HG02798 (cell line): ENCODE results near the gene FAM162A.

Experiments used
- ATAC-seq: cut with Tn5 transposase; IDR thresholded peaks from one replicate; pipeline ENCODE4 v1.9.1; 2021; ENCODE audit warnings: mild to moderate bottlenecking; ENCODE audit not compliant: unreplicated experiment, poor library complexity

FAM162A gene

GRCh38 chr3:122382888-122383666, 905 bp upstream of the FAM162A start, which contains the start of gene MIX23:
TSS of gene MIX23 (minus strand) at chr3:122383231. CDS start at chr3:122383224, 7 bp downstream.
- peak; percentile 50 for ATAC-seq

- ATAC-seq, result no peak
Measured at GRCh38 chr3:122387709-122388108, 3.7 kb downstream of the FAM162A start.

DNA sequence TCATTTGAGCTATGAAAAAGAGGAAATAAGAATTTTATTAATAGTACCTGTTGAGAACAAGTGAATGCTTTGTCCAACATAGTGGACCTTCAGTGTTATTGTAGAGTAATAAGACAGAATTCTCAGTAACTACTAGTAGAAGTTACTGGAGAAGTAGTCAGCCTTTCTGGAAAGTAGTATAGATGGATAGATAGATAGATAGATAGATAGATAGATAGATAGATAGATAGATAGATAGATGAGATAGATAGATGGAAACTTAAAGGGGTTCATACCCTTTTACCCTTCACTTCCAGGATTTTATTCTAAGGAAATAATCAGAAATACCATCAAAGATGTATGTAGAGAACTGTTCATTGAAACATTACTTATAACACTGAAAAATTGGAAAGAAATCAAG, 5.2 kb downstream of the FAM162A start:
- no peak for ATAC-seq

DNA sequence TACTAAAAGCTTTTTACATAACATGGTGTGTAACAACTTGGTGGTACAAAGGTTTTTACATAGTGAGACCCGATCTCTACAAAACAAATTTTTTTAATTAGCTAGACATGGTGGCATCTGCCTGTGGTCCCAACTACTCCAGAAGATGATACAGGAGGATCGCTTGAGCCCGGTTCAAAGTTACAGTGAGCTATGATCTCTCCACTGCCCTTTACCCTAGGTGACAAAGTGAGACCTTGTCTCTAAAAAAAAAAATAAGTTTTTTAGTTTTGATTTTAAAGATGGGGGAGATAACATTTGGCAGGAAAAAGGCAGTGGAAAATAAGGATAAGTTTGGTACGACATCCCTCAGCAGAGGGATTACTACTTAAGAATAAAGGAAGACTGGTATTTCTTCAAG, 5.9 kb downstream of the FAM162A start:
- no peak for ATAC-seq

GRCh38 chr3:122390665-122391064, 6.7 kb downstream of the FAM162A start:
- ATAC-seq, result no peak

- ATAC-seq, result no peak
Measured at GRCh38 chr3:122391681-122392446, 7.9 kb downstream of the FAM162A start.

DNA sequence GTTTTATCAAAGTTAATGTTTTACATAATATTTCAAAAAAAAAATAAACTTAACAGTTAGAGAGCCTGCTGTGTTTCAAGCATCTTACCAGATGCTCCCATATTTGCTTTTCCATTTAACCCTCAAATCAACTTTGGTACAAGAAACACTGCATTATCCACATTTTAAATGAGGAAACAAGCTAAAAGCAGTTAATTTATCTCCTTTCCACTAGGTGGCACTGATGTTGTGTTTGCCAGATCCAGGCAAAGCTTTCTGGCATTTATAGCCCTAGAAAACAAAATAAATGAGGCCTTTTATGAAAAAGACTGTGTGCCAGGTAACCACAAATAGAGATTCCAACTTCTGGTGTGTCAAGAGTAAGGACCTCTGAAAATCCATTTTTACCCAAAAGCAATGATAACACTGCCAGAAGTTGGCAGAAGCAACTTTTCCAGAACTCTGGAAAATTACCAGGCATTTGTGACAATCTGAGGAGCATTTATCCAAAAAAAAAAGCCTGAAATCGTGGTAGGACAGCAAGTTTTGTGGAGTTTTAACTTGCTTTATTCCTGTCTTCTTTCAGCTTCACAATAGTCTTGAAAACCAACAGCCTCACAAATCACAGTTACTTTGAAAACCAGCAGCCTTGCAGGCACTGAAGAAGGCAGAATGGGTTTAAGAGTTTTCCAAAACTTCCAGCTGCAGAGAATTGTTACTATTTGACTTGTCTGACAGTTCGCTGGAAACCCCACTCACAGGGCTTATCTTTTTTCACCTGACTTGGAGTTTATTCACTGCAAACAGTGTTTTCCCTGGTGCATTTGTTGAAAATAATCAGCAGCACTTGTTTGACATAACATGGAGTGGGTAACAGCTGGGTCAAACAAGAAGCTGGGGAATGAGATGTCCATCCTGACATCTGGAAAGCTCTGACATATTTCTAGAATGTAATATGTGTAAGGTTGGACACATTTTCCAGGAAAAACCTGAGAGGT, 9.2 kb downstream of the FAM162A start:
- ATAC-seq, result no peak

- no peak for ATAC-seq
Measured at GRCh38 chr3:122394173-122394572, 10.2 kb downstream of the FAM162A start.

GRCh38 chr3:122395582-122395981, 11.6 kb downstream of the FAM162A start:
- ATAC-seq, result no peak

GRCh38 chr3:122396511-122396910, 12.5 kb downstream of the FAM162A start:
- no peak for ATAC-seq

- ATAC-seq, result no peak
Measured at GRCh38 chr3:122397201-122397600, 13.2 kb downstream of the FAM162A start.

DNA sequence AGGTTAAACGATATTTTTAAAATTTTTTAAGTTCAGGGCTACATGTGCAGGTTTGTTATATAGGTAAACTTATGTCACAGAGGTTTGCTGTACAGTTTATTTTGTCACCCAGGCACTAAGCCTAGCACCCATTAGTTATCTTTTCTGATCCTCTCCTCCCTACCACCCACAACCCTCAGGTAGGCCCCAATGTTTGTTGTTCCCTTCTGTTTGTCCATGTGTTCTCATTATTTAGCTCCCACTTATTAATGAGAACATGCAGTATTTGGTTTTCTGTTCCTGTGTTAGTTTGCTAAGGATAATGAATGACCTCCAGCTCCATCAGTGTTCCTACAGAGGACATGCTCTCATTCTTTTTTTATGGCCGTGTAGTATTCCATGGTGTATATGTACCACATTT, 14.9 kb downstream of the FAM162A start:
- no peak for ATAC-seq

GRCh38 chr3:122403489-122403888, 19.5 kb downstream of the FAM162A start:
- ATAC-seq, result no peak

DNA sequence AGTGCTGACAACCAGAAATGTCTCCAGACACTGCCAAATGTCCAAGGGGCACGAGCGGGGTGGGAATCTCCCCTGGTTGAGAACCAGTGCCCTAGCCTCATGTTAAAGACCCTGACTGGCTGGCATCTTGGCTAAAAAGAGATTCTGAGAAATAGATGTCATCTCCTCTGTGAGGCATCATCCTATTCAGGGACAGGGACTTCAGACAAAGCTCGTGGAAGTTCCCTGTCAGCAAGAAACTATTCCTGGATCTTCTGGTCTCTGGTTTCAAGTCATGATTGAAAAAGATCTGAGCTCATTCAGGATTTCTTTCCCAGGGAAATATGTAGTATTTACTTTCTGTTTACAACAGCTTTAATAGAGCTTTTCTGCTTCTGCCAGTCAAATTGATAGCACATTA, 21.0 kb downstream of the FAM162A start:
- no peak for ATAC-seq

- ATAC-seq, result no peak
Measured at GRCh38 chr3:122406198-122406597, 22.2 kb downstream of the FAM162A start.

DNA sequence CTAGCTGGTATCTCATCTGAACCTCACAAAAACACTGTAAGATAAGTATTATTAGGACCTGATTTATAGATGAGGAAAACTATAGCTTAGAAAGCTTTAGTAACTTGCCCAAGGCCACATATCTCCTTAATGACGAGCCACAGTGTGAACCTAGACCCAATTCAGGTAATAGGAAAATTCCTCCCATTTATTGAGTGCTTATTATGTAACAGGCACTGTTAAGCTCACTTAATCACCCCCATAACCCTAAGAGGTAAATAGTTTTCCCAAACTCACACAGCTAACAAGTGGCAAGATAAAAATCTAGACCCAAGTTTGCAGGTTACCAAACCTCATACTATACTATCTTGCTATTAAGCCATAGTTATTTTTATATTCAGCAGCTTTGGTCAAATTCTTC, 24.0 kb downstream of the FAM162A start:
- ATAC-seq, result no peak

DNA sequence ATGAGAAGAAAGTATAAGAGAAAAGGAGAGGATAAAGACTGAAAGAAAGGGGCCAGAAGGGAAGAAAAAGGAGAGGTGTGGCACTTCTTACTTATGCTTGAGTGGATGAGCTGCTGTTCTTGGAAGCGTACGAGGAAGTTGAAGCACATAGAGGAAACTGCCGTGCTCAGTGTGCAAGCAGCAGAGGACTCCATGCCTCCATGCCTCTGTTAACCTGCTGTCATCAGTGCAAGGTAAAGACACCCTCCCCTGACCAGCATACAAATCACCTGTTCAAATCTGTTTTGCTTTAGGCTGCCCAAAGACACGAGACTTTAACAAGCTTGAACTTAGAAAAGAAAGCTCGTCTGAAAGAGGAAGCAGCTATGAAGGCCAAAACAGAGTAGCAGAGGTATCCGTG, 25.5 kb downstream of the FAM162A start:
- ATAC-seq, result no peak

- no peak for ATAC-seq
Measured at GRCh38 chr3:122410111-122410510, 26.1 kb downstream of the FAM162A start.

GRCh38 chr3:122410639-122411038, 26.7 kb downstream of the FAM162A start:
- no peak for ATAC-seq

GRCh38 chr3:122414391-122414790, 30.4 kb downstream of the FAM162A start:
- ATAC-seq, result no peak
